Measurements from ENCODE around the gene CCDC175.

CCDC175 gene

DNA sequence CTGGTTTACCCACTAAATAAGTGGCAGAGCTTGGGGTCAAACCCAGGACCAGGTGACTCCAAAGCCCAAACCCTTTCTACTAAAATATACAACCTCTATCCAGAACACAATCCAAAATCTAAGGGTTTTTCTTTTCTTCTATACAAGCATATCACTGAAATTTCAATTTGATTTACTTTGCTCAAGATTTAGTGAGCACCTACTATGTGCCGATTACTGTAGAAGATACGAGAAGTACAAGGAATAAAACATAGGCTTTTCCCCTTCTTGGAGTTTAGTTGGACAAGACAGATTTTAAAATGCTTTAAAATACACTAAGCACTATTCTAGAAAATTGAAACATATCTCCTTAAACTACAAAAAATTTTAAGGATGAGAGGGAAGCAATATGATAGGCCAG, 95.2 kb downstream of the CCDC175 start:
- DNase-seq = no peak

GRCh38 chr14:59480166-59480565, 96.4 kb downstream of the CCDC175 start:
- no peak for DNase-seq

DNA sequence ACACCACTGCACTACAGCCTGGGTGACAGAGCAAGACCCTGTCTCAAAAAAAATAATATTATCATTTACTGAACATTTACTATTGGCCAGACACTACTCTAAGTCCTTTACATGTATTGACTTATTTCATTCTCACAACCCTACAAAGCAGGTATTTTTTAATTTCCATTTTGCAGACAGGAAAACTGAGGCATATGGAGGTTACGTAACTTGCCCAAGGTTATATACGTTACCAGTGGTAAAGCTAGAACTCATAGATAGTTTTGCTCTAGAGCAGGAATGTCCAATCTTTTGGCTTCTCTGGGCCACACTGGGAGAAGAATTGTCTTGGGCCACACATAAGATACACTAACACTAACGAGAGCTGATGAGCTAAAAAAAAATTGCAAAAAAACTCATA, 98.1 kb downstream of the CCDC175 start:
- DNase-seq = no peak

GRCh38 chr14:59475709-59476108, 100.9 kb downstream of the CCDC175 start:
- no peak for DNase-seq

GRCh38 chr14:59474172-59474571, 102.4 kb downstream of the CCDC175 start:
- DNase-seq = no peak

- DNase-seq = peak; percentile 37
Measured at GRCh38 chr14:59465316-59466135, 111.1 kb downstream of the CCDC175 start, which contains the start of gene GPR135. Gene GPR135, minus strand, starts transcription at chr14:59465380. Its CDS starts 154 bp downstream, at chr14:59465226.

- DNase-seq = peak; percentile 70
Measured at GRCh38 chr14:59464486-59465315, 111.9 kb downstream of the CCDC175 start.

DNA sequence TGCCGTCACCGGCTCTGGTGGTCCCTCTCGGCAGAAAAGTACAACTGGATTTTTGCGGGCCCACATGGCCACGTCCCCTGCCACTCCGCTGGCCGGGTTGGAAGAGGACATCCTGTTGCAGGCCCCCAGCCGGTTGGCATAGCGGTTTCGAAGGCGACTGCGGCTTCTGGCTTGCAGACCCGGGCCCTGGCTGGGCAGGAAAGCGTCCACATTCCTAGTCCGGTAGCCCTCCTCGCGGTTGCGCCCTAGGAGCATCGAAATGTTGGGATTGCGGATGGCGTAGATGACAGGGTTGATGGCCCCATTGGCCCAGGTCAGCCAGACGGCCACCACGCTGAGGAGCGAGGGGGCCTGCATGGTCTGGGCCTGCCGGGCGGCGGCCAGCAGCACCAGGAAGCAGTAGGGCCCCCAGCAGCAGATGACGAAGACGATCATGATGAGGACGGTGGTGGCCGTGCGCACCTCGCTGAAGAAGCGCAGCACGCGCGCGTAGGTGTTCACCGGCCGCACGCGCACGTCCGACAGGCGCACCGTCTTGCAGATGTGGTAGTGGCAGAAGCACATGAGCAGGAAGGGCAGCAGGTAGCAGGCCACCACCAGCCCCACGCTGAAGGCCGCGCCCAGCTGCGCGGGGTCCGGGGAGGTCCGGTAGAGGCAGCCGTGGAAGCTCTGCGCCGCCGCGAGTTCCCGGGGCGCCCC, 112.7 kb downstream of the CCDC175 start:
- DNase-seq = peak; percentile 26

GRCh38 chr14:59461891-59462290, 114.7 kb downstream of the CCDC175 start:
- no peak for DNase-seq

DNA sequence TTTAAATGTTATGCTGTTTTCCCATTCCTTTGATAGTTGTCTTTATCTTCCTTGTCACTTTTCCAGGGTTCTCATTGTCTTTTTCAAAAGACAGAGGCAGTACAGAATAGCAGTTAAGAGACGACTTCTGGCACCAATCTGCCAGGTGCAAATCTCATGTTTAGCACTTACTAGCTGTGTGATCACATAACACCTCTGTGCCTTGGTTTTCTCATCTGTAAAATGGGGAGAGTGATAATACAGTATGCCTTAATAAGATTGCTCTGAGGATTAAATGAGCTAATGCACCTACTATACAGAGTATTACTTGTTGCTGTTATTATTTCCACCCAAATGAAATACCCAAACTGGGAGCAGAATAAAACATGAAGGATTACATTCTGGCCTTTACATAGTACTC, 116.2 kb downstream of the CCDC175 start:
- no peak for DNase-seq

GRCh38 chr14:59458486-59458885, 118.1 kb downstream of the CCDC175 start:
- DNase-seq = no peak

DNA sequence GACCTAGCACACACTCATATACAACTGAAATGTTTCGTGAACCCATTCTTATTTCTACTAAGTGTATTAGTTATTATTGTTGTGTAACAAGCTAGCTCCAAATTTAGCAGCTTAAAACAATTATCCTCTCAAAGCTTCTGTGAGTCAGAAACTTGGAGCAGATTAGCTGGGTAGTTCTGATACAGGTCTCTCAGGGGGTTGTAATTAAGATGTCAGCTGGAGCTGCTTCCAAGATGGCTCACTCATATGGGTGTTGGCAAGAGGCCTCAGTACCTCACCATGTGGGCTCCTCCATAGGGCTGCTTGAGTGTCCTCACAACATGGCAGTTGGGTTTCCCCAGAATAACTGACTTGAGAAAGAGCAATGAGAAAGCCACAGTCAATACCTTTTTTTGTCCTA, 121.2 kb downstream of the CCDC175 start:
- DNase-seq = no peak
